K562 (cell line): ENCODE results near the gene SLC6A9. TPM values are rescaled to one million over a fixed set of nuclear protein-coding genes. Genes with fewer than 3 reads are reported as not detected.

Source experiments
- ATAC-seq: fragments of 200-7000 bp; cut with Tn5 transposase; 3 replicates; pipeline ENCODE4 v1.9.1; 2020; ENCODE audit warnings: moderate library complexity
- BruUV-seq: library from RNA; stranded (reverse); fragments of 400-500 nt; replicated peaks from 2 replicates; lab custom pipeline; 2021; lab: Mats Ljungman, UMichigan
- CTCF ChIA-PET: fragments of 300-600 bp; formaldehyde crosslinking; extraction: SDS; loops from one replicate; lab custom pipeline; 2021; ENCODE audit warnings: low intra/inter-chr PET ratio; lab: Yijun Ruan, JAX
- POLR2A ChIA-PET: fragments of 300-600, 350-650 bp; sonication (Branson Sonifier 250); formaldehyde crosslinking; extraction: SDS; loops from one replicate; lab custom pipeline; 2021; ENCODE audit warnings: antibody characterized with exemption, inconsistent platforms; lab: Yijun Ruan, JAX
- DNase-seq, 4 experiments: peaks; one replicate each; pipeline versions ENCODE4 v3.0.0 to v3.0.0-alpha.2; 2011 to 2018; ENCODE audit warnings: low spot score in 3 of 4, mixed read lengths in 3 of 4; ENCODE audit errors: extremely low read depth in 1 of 4
- FAIRE-seq: peaks from 2 replicates; lab custom pipeline; 2011; peaks lifted over from hg19 to GRCh38; lab: Jason Lieb, UNC
- H2AFZ ChIP-seq: 2 replicates; pipeline ENCODE4 v1.6.0; 2011; ENCODE audit warnings: low read depth, low read length, control low read depth, inconsistent platforms
- H3K27ac ChIP-seq: fragments of 200-600 bp; 3 replicates; pipeline ENCODE4 v1.8.0; 2011; ENCODE audit warnings: low read depth, mild to moderate bottlenecking, control low read depth, inconsistent platforms, low read length, moderate library complexity, mixed read lengths; ENCODE audit errors: extremely low read depth
- H3K27me3 ChIP-seq, 2 experiments: fragments of 300-600 bp in 1 of 2; 2 replicates in 1 of 2; 3 replicates in 1 of 2; pipeline versions ENCODE4 v1.6.0 to v1.8.0; 2011; ENCODE audit warnings: inconsistent platforms in 2 of 2, low read length in 2 of 2, mild to moderate bottlenecking in 1 of 2, mixed read lengths in 1 of 2, moderate library complexity in 1 of 2; ENCODE audit not compliant: control insufficient read depth in 2 of 2, insufficient read depth in 2 of 2
- H3K36me3 ChIP-seq: fragments of 300-600 bp; 3 replicates; pipeline ENCODE4 v1.8.0; 2011; ENCODE audit warnings: mild to moderate bottlenecking, low read length, inconsistent platforms; ENCODE audit not compliant: control insufficient read depth, insufficient read depth
- H3K4me1 ChIP-seq, 2 experiments: fragments of 200-600 bp in 1 of 2; replicated peaks in 1 of 2; 2 replicates in 1 of 2; 3 replicates in 1 of 2; pipeline versions ENCODE4 v1.5.1 to v1.8.0; 2011; ENCODE audit warnings: inconsistent platforms in 2 of 2, low read length in 2 of 2, mild to moderate bottlenecking in 1 of 2, mixed read lengths in 1 of 2, moderate library complexity in 1 of 2; ENCODE audit not compliant: control insufficient read depth in 2 of 2, insufficient read depth in 2 of 2
- H3K4me2 ChIP-seq: 2 replicates; pipeline ENCODE4 v1.6.1; 2011; ENCODE audit warnings: low read length, control low read depth, inconsistent platforms, mixed read lengths; ENCODE audit not compliant: insufficient read depth
- H3K4me3 ChIP-seq: fragments of 200-600 bp; sonication (generic), shearing (Covaris generic); 2 replicates; pipeline ENCODE4 v1.5.1; 2016; ENCODE audit warnings: control low read depth, inconsistent platforms
- H3K79me2 ChIP-seq: fragments of 200-600 bp; 3 replicates; pipeline ENCODE4 v1.8.0; 2011; ENCODE audit warnings: low read length, inconsistent platforms; ENCODE audit not compliant: control insufficient read depth, insufficient read depth
- H3K9ac ChIP-seq, 2 experiments: 2 replicates each; pipeline versions ENCODE4 v1.6.0 to v1.6.1; 2011; ENCODE audit warnings: low read depth in 2 of 2, low read length in 2 of 2, control low read depth in 1 of 2, inconsistent platforms in 1 of 2, mild to moderate bottlenecking in 1 of 2, mixed read lengths in 1 of 2; ENCODE audit not compliant: insufficient read depth in 1 of 2
- H3K9me1 ChIP-seq: one replicate; pipeline ENCODE4 v1.6.0; 2011; ENCODE audit warnings: inconsistent platforms, mild to moderate bottlenecking, low read length, moderate library complexity; ENCODE audit not compliant: control insufficient read depth, insufficient read depth
- H3K9me3 ChIP-seq: replicated peaks from 2 replicates; pipeline ENCODE4 v1.5.1; 2011; ENCODE audit warnings: low read depth, low read length, inconsistent platforms; ENCODE audit not compliant: control insufficient read depth, insufficient read depth
- H4K20me1 ChIP-seq: replicated peaks from 2 replicates; pipeline ENCODE4 v1.6.1; 2011; ENCODE audit warnings: low read length, inconsistent platforms, mixed read lengths; ENCODE audit not compliant: control insufficient read depth, insufficient read depth
- CTCFL ChIP-seq: IDR thresholded peaks from 2 replicates; pipeline ENCODE4 v1.6.1; 2011; ENCODE audit warnings: borderline replicate concordance, low read depth, mild to moderate bottlenecking, moderate library complexity, low read length; ENCODE audit not compliant: insufficient read depth, poor library complexity, severe bottlenecking
- HDGF ChIP-seq: fragments of 450-650 bp; IDR thresholded peaks from 2 replicates; pipeline ENCODE4 v1.6.1; 2016
- NRF1 ChIP-seq, 2 experiments: fragments of 450-650 bp; IDR thresholded peaks in 1 of 2; conservative IDR thresholded peaks in 1 of 2; 2 replicates each; pipeline ENCODE4 v1.6.1; 2014; ENCODE audit warnings: mild to moderate bottlenecking in 2 of 2
- PHB ChIP-seq: fragments of 250-450 bp; sonication (Bioruptor Pico); IDR thresholded peaks from 2 replicates; pipeline ENCODE4 v1.5.0; 2021
- SPI1 ChIP-seq: IDR thresholded peaks from 2 replicates; pipeline ENCODE4 v1.6.1; 2011; ENCODE audit warnings: low read depth, low read length, control low read depth, borderline replicate concordance
- STAT6 ChIP-seq: sonication (generic); formaldehyde crosslinking; IDR thresholded peaks from 2 replicates; pipeline ENCODE4 v1.8.1; 2023; ENCODE audit warnings: mild to moderate bottlenecking, missing genetic modification reagents
- ZBED1 ChIP-seq: IDR thresholded peaks from 2 replicates; pipeline ENCODE4 v1.6.1; 2014
- ZBTB8A ChIP-seq: fragments of 450-650 bp; IDR thresholded peaks from 2 replicates; pipeline ENCODE4 v1.6.1; 2018; ENCODE audit warnings: mild to moderate bottlenecking, moderate library complexity; ENCODE audit not compliant: partially characterized antibody
- ZNF12 ChIP-seq: sonication (generic); formaldehyde crosslinking; IDR thresholded peaks from 2 replicates; pipeline ENCODE4 v1.4.0; 2020; ENCODE audit warnings: mild to moderate bottlenecking, missing genetic modification reagents
- ZNF232 ChIP-seq: sonication (generic); formaldehyde crosslinking; IDR thresholded peaks from 2 replicates; pipeline ENCODE4 v1.8.0; 2022; ENCODE audit warnings: mild to moderate bottlenecking, missing genetic modification reagents
- ZNF589 ChIP-seq: fragments of 200-800 bp; sonication (Bioruptor generic); IDR thresholded peaks from 2 replicates; pipeline ENCODE4 v1.6.1; 2016; ENCODE audit warnings: low read depth, missing genetic modification characterization, missing compliant biosample characterization
- WGBS: fragments of 100-300 bp; shearing (Covaris generic); methylation state at CpG from one replicate; pipeline ENCODE4 v1.1.6; 2016; ENCODE audit warnings: low coverage, mixed read lengths; ENCODE audit not compliant: insufficient coverage; ENCODE audit errors: missing lambda C conversion rate; 5-methylcytosine and 5-hydroxymethylcytosine counted together
- in situ Hi-C: fragments of 300-500 bp; cut with MboI; formaldehyde crosslinking; loops from 4 replicates; pipeline ENCODE4 v1.15.0; 2018; ENCODE audit warnings: inconsistent platforms, mixed read lengths
- intact Hi-C: fragments of 100-400 bp; cut with micrococcal nuclease; formaldehyde crosslinking; loops from 2 replicates; pipeline ENCODE4 v1.14.2; 2022
- polyA plus RNA-seq, 8 experiments: library from polyadenylated mRNA; depleted of rRNA in 4 of 8; stranded (reverse) in 5 of 8; unstranded in 3 of 8; fragments of >200 nt; fragmentation: Nextera tagmentation in 2 of 8; fragmentation: Illumina TruSeq in 1 of 8; extraction: Ambion mirVana in 2 of 8; extraction: Trizol in 1 of 8; gene quantifications; 2 replicates each; pipeline versions ENCODE4 v1.2.1 to v1.2.3, GENCODE V29; 2011 to 2014; ENCODE audit warnings: inconsistent platforms in 1 of 8, missing spikeins in 1 of 8
- total RNA-seq, 7 experiments: library from RNA; depleted of rRNA in 6 of 7; stranded (reverse); fragments of >200 nt in 6 of 7; fragmentation: Illumina TruSeq in 2 of 7; extraction: Trizol in 2 of 7; gene quantifications; 2 replicates each; pipeline versions ENCODE4 v1.2.1 to v1.2.3, GENCODE V29; 2011 to 2021; ENCODE audit warnings: low replicate concordance in 1 of 7

The SLC6A9 gene
- total and polyA plus RNA-seq, 9 of the 15 experiments (the other 6 are each of a cell fraction or from before 2014, with no cell fraction given), result 0.17 to 18.7 (median 2.9) TPM

GRCh38 chr1:44060830-44061267 lies 29.6 kb upstream of the SLC6A9 start (continued):
- TF ChIP-seq ZNF12 (CRISPR knock-in tag), result no peak
- no peak for TF ChIP-seq ZBTB8A
- TF ChIP-seq STAT6 (CRISPR knock-in tag), result no peak
- TF ChIP-seq SPI1, result no peak
- TF ChIP-seq NRF1 (conservative IDR thresholded peaks at IDR 0.05 in 1 of 2, IDR thresholded peaks at IDR 0.05 in 1 of 2), result no peak
- no peak for TF ChIP-seq HDGF
- TF ChIP-seq, all 486 proteins: peak for 0

GRCh38 chr1:44059664-44060355 lies 28.5 kb upstream of the SLC6A9 start:
- no peaks in the 10 kb centered on the region for H4K20me1 ChIP-seq
- no peak overlapping the region for H2AFZ ChIP-seq
- H3K4me2 ChIP-seq, result no peak overlapping the region
- DNase-seq (no peak), FAIRE-seq (no peak), ATAC-seq (no peak)
- no peak overlapping the region for H3K4me3 ChIP-seq
- no peak overlapping the region for H3K9ac ChIP-seq
- 8% methylated on average over 5 of the region's 5 CpGs for WGBS
- no peaks in the 10 kb centered on the region for H3K79me2 ChIP-seq
- BruUV-seq, result no TSS peak
- no peaks in the 10 kb centered on the region; a peak in 1 of 5 replicates for H3K4me1 ChIP-seq
- H3K27ac ChIP-seq, result no peak overlapping the region
- in situ Hi-C loops, result no loop called here
- ChIA-PET POLR2A (no interaction called here), CTCF (interaction anchor here (0.6 kb wide), 1 partner anchor 13 kb away, joined by 3 read pairs; no protein-coding TSS in a partner anchor)
- peaks cover 4% of the 10 kb centered on the region in 2 experiments; a peak in 2 of 5 replicates for H3K27me3 ChIP-seq
- H3K36me3 ChIP-seq, result no peaks in the 10 kb centered on the region
- TF ChIP-seq ZNF232 (CRISPR knock-in tag), result no peak
- no peak for TF ChIP-seq CTCFL
- TF ChIP-seq PHB (CRISPR knock-in tag), result no peak
- TF ChIP-seq ZBED1, result no peak
- TF ChIP-seq ZNF589, result no peak
- intact Hi-C loops, result no loop called here
- no peaks in the 10 kb centered on the region for H3K9me1 ChIP-seq
- no peaks in the 10 kb centered on the region for H3K9me3 ChIP-seq
